GM10266 (cell line): ENCODE results near the gene NPHP1.
"Not testable (repeated sequence)": the region's sequence is repeated elsewhere in the genome, so short reads cannot be mapped to it uniquely, and the experiment has no call there.

Experiments used
- DNase-seq: peaks from one replicate; pipeline ENCODE4 v3.0.0; 2012; ENCODE audit errors: extremely low spot score
- TF ChIP-seq, protein P1 (sequence below): IDR thresholded peaks from 2 replicates; pipeline ENCODE4 v1.5.1; 2012; ENCODE audit warnings: mild to moderate bottlenecking, low read depth; ENCODE audit not compliant: control insufficient read depth, insufficient read depth; ENCODE audit errors: missing control alignments

NPHP1 gene

GRCh38 chr2:110216803-110217202, 12.0 kb upstream of the NPHP1 start:
- no peak for DNase-seq
- TF ChIP-seq, protein P1, sequence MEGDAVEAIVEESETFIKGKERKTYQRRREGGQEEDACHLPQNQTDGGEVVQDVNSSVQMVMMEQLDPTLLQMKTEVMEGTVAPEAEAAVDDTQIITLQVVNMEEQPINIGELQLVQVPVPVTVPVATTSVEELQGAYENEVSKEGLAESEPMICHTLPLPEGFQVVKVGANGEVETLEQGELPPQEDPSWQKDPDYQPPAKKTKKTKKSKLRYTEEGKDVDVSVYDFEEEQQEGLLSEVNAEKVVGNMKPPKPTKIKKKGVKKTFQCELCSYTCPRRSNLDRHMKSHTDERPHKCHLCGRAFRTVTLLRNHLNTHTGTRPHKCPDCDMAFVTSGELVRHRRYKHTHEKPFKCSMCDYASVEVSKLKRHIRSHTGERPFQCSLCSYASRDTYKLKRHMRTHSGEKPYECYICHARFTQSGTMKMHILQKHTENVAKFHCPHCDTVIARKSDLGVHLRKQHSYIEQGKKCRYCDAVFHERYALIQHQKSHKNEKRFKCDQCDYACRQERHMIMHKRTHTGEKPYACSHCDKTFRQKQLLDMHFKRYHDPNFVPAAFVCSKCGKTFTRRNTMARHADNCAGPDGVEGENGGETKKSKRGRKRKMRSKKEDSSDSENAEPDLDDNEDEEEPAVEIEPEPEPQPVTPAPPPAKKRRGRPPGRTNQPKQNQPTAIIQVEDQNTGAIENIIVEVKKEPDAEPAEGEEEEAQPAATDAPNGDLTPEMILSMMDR = no peak

DNA sequence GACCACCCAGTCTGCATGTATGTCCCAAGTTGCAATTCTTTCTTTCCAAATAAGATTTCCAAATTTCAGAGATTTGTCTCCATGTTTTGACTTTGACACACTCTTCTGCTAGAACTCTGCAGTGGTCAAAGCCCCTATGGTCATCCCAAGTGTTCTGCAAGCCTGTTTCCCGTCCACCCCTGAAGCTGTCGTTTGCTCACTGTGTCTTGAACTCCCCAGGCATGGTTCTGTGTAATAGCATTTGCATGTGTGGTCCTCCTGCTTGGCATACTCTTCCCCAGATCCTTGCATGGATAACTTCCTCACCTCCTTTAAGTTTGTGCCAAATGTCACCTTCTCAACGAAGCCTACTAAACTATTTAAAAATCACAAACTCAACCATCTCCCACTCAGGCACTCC, 11.4 kb upstream of the NPHP1 start:
- no peak for DNase-seq
- TF ChIP-seq, protein P1 = no peak

DNA sequence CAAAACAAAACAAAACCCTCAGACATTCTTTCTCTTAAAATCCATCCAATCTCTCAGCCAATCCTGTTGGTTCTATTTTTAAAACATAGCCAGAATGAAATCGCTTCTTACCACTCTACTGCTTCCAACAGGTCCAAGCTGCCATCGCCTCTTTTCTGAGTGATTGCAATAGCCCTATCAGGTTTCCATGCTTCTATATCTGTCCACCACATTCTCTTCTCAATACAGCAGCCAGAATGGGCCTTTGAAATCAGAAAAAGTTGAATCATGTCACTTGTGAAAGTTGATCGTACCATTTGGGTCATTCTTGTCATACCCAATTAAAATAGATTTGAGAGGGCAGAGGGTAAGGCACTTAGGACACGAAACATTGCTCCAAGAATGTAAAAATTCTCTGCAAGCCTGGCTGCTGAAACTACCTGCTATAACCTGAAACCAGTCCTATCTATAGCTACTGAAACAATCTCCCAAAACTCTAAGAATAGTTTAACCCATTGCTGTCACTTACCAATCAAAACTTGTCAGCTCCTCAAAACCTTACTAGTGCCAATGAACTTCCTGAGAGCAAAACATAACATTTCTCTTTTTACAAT, 10.8 kb upstream of the NPHP1 start:
- TF ChIP-seq, protein P1 = no peak
- DNase-seq = no peak

- DNase-seq = no peak
- TF ChIP-seq, protein P1 = no peak
Measured at GRCh38 chr2:110215091-110215490, 10.3 kb upstream of the NPHP1 start.

DNA sequence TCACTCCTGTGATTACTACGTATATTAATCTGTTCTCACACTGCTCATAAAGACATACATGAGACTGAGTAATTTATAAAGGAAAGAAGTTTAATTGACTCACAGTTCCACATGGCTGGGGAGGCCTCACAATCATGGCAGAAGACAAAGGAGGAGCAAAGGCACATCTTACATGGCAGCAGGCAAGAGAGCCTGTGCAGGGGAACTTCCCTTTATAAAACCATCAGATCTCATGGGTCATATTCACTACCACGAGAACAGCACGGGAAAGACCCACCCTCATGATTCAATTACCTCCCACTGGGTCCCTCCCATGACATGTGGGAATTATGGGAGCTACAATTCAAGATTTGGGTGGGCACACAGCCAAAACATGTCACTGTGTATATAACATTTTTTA, 8.7 kb upstream of the NPHP1 start:
- DNase-seq = not testable (repeated sequence)

GRCh38 chr2:110211938-110212858, 7.4 kb upstream of the NPHP1 start, which contains the start of gene MTLN:
TSS of gene MTLN (minus strand) at chr2:110212547. CDS start at chr2:110212525, 22 bp downstream.
- peak; percentile 77 for DNase-seq
- TF ChIP-seq, protein P1 = no peak

DNA sequence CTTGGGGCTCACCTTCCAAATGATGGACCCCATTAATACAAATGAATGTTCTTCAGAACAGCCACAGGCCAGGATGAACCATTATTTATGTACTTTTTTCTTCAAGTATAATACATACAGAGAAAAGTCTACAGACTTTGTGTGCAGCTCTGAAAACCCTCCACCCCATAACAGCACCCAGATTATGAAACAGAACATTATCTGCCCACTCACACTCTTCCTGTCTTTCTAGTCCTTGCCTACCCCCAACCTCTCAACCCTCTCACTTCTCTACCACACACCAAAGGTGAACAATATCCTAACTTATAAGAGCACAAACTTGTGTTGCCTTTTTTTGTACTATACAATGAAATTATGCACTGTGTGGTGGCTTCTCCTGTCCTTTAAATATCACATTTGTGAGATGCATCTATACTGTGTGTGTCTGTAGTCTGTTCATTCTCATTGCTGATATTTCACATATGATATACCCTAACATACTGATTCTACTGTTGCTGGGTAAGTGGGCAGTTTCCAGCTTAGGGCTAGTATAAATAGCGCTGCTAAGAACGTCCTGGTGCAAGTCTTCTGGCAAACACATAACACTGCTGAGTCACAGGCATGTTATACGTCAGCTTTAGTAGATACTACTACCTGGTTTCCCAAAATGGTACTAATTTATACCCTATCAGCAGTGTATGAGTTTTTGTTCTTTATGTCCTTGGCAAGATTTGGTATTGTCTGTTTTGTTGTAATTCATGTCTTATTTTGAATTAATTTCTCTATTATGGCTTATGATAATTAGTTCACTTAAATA, 1.0 kb upstream of the NPHP1 start:
- TF ChIP-seq, protein P1 = no peak
- DNase-seq = no peak
